Measurements from ENCODE around the gene RXFP4.

RXFP4 gene

DNA sequence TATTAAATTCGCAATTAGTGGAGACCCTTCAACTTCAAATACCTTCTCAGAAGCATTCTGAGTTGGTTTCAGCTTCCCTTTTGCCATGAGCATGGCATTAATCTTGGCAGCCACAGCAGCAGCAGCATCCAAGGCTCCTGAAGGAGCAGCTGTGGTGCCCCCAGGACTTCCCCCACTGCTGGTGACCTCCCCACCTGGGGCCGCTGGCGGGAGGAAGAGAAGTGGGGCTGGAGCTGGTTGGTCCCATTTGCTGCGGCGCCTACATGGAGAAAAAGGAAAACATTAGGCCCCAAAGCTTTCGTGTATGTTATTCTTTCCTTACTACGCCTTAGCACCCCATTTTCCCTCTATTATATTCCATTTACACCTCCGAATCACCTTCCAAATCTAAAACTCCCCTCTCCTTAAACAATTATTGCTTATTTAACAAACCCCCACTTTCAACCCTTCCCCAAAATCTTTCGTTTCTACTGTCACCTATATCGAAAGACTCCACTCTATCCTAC, 7.8 kb upstream of the RXFP4 start:
- Histone ChIP-seq H3K36me3 (ENCODE audit: insufficient read depth, low read length) (peaks cover 9% of the 10 kb centered on the region), H3F3A (ENCODE audit: low read depth) (no peaks in the 10 kb centered on the region), H2AFZ (ENCODE audit: low read length) (peak overlapping the region; percentile 47)

GRCh38 chr1:155934097-155934935, 7.1 kb upstream of the RXFP4 start, which contains the start of gene KHDC4:
Gene KHDC4 (minus strand): TSS chr1:155934413. CDS start chr1:155934373, 40 bp downstream.
- Histone ChIP-seq H3F3A (ENCODE audit: low read depth) (no peaks in the 10 kb centered on the region), H2AFZ (ENCODE audit: low read length) (peak within 1 kb of the TSS; percentile 62), H4K20me1 (ENCODE audit: insufficient read depth, low read length, poor library complexity, severe bottlenecking) (peaks cover 45% of the 10 kb centered on the region), H3K27me3 (ENCODE audit: insufficient read depth, low read length, poor library complexity, severe bottlenecking) (no peaks in the 10 kb centered on the region), H3K4me1 (ENCODE audit: insufficient read depth, low read length, poor library complexity, severe bottlenecking) (peaks cover 30% of the 10 kb centered on the region), H3K9me2 (replicated peaks; ENCODE audit: low read depth, low read length) (no peaks in the 10 kb centered on the region), H3K36me3 (ENCODE audit: insufficient read depth, low read length) (peaks cover 3% of the 10 kb centered on the region), H3K9me3 (ENCODE audit: insufficient read depth, low read depth, low read length) (no peaks in the 10 kb centered on the region), H3K9ac (ENCODE audit: low read depth, low read length, poor library complexity, severe bottlenecking) (peak within 1 kb of the TSS; percentile 97), H3K79me2 (ENCODE audit: insufficient read depth, low read length) (peaks cover 47% of the 10 kb centered on the region), H3K4me3 (ENCODE audit: low read length, poor library complexity, severe bottlenecking) (peak within 1 kb of the TSS; percentile 94), H3K4me2 (ENCODE audit: low read depth, low read length, poor library complexity, severe bottlenecking) (peak within 1 kb of the TSS; percentile 88)
- TF ChIP-seq, protein P1, sequence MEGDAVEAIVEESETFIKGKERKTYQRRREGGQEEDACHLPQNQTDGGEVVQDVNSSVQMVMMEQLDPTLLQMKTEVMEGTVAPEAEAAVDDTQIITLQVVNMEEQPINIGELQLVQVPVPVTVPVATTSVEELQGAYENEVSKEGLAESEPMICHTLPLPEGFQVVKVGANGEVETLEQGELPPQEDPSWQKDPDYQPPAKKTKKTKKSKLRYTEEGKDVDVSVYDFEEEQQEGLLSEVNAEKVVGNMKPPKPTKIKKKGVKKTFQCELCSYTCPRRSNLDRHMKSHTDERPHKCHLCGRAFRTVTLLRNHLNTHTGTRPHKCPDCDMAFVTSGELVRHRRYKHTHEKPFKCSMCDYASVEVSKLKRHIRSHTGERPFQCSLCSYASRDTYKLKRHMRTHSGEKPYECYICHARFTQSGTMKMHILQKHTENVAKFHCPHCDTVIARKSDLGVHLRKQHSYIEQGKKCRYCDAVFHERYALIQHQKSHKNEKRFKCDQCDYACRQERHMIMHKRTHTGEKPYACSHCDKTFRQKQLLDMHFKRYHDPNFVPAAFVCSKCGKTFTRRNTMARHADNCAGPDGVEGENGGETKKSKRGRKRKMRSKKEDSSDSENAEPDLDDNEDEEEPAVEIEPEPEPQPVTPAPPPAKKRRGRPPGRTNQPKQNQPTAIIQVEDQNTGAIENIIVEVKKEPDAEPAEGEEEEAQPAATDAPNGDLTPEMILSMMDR (conservative IDR thresholded peaks at IDR 0.05; ENCODE audit: low read length) = no peak
- no peak for TF ChIP-seq EZH2phosphoT487 (IDR thresholded peaks at IDR 0.05; ENCODE audit: borderline replicate concordance)

More for the DNA sequence above, 7.8 kb upstream of the RXFP4 start:
- no peaks in the 10 kb centered on the region for H3K27me3 ChIP-seq (ENCODE audit: insufficient read depth, low read length, poor library complexity, severe bottlenecking)
- peak overlapping the region; percentile 88 for H3K4me2 ChIP-seq (ENCODE audit: low read depth, low read length, poor library complexity, severe bottlenecking)
- H4K20me1 ChIP-seq (ENCODE audit: insufficient read depth, low read length, poor library complexity, severe bottlenecking) = peaks cover 50% of the 10 kb centered on the region
- peaks cover 32% of the 10 kb centered on the region for H3K4me1 ChIP-seq (ENCODE audit: insufficient read depth, low read length, poor library complexity, severe bottlenecking)
- H3K9me3 ChIP-seq (ENCODE audit: insufficient read depth, low read depth, low read length) = no peaks in the 10 kb centered on the region
- peak overlapping the region; percentile 97 for H3K9ac ChIP-seq (ENCODE audit: low read depth, low read length, poor library complexity, severe bottlenecking)
- peak overlapping the region; percentile 94 for H3K4me3 ChIP-seq (ENCODE audit: low read length, poor library complexity, severe bottlenecking)
- no peaks in the 10 kb centered on the region for H3K9me2 ChIP-seq (replicated peaks; ENCODE audit: low read depth, low read length)
- H3K79me2 ChIP-seq (ENCODE audit: insufficient read depth, low read length) = peaks cover 54% of the 10 kb centered on the region
- TF ChIP-seq EZH2phosphoT487 (IDR thresholded peaks at IDR 0.05; ENCODE audit: borderline replicate concordance) = no peak
- TF ChIP-seq, protein P1 (conservative IDR thresholded peaks at IDR 0.05; ENCODE audit: low read length) = no peak

DNA sequence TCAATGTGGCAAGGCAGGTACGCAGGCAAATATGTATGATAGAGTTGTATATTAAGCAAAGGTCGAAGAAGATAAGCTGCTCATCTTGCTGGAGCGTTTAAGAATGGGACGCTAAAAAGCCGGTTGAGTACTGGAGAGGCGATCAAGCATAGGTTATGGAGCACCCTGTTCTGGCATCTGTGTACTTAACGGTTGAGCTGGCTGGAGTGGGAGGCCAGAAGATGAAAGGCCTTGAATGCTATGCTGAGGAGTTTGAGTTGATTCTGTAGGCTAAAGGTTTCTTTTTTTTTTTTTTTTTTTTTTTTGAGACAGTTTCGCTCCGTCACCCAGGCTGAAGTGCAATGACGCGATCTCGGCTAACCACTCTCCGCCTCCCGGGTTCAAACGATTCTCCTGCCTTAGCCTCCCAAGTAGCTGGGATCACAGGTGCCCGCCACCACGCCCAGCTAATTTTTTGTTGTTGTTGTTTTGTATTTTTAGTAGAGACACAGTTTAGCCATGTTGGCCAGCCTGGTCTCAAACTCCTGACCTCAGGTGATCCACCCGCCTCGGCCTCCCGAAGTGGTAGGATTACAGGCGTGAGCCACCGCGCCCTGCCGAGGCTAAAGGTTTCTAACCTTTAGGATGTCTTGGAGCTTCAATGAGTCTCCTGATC, 6.4 kb upstream of the RXFP4 start:
- Histone ChIP-seq H3K9ac (ENCODE audit: low read depth, low read length, poor library complexity, severe bottlenecking) (peak overlapping the region; percentile 97), H4K20me1 (ENCODE audit: insufficient read depth, low read length, poor library complexity, severe bottlenecking) (peaks cover 40% of the 10 kb centered on the region), H3K4me1 (ENCODE audit: insufficient read depth, low read length, poor library complexity, severe bottlenecking) (peaks cover 28% of the 10 kb centered on the region), H3K36me3 (ENCODE audit: insufficient read depth, low read length) (no peaks in the 10 kb centered on the region; the same call in none of the 2 replicates), H3F3A (ENCODE audit: low read depth) (no peaks in the 10 kb centered on the region), H3K27me3 (ENCODE audit: insufficient read depth, low read length, poor library complexity, severe bottlenecking) (no peaks in the 10 kb centered on the region), H2AFZ (ENCODE audit: low read length) (peak overlapping the region; percentile 62), H3K9me3 (ENCODE audit: insufficient read depth, low read depth, low read length) (no peaks in the 10 kb centered on the region), H3K4me2 (ENCODE audit: low read depth, low read length, poor library complexity, severe bottlenecking) (peak overlapping the region; percentile 82), H3K9me2 (replicated peaks; ENCODE audit: low read depth, low read length) (no peaks in the 10 kb centered on the region), H3K4me3 (ENCODE audit: low read length, poor library complexity, severe bottlenecking) (peak overlapping the region; percentile 94), H3K79me2 (ENCODE audit: insufficient read depth, low read length) (peaks cover 41% of the 10 kb centered on the region)
- TF ChIP-seq, protein P1 (conservative IDR thresholded peaks at IDR 0.05; ENCODE audit: low read length) = no peak
- TF ChIP-seq EZH2phosphoT487 (IDR thresholded peaks at IDR 0.05; ENCODE audit: borderline replicate concordance) = no peak

All from Loucy (cell line).